ENCODE results near the gene XNDC1N. TPM values are rescaled to one million over a fixed set of nuclear protein-coding genes. Genes with fewer than 3 reads are reported as not detected.
A peak's percentile ranks its signal among the peaks of the same experiment; 100 is the strongest.

Gene XNDC1N
- total RNA-seq, 2 experiments from 2014 or later: 11.3 to 19.0 TPM

DNA sequence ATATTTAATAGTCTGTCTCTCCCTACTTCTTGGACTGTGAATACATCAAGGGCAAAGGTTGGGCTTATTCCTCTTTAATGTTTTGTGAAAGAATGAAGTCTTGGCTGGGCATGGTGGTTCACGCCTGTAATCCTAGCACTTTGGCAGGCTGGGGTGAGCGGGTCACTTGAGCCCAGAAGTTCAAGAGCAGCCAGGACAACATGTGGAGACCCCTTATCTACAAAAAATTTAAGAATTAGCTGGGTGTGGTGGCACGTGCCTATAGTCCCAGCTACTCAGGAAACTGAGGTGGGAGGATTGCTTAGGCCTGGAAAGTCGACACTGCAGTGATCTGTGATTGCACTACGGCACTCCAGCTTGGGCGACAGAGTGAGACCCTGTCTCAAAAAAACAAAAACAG is 20.6 kb upstream of the XNDC1N start:
- no peak overlapping the region for H3K27ac Mint-ChIP-seq
- ChIA-PET CTCF (interaction anchor here (0.6 to 1.0 kb wide), 2 partner anchors 205 to 482 kb away, joined by 3 read pairs; no protein-coding TSS in a partner anchor), POLR2A (no interaction called here)
- no peak for DNase-seq
- H3K4me1 Mint-ChIP-seq: peaks cover 18% of the 10 kb centered on the region
- no peaks in the 10 kb centered on the region for H3K9me3 Mint-ChIP-seq (ENCODE audit: low read depth)
- H3K36me3 Mint-ChIP-seq (ENCODE audit: low read depth): peaks cover 4% of the 10 kb centered on the region
- ATAC-seq: no peak
- intact Hi-C loops (cut with DNase I, micrococcal nuclease): no loop called here
- H3K27me3 Mint-ChIP-seq: no peaks in the 10 kb centered on the region
- no peak overlapping the region for H3K4me3 Mint-ChIP-seq

DNA sequence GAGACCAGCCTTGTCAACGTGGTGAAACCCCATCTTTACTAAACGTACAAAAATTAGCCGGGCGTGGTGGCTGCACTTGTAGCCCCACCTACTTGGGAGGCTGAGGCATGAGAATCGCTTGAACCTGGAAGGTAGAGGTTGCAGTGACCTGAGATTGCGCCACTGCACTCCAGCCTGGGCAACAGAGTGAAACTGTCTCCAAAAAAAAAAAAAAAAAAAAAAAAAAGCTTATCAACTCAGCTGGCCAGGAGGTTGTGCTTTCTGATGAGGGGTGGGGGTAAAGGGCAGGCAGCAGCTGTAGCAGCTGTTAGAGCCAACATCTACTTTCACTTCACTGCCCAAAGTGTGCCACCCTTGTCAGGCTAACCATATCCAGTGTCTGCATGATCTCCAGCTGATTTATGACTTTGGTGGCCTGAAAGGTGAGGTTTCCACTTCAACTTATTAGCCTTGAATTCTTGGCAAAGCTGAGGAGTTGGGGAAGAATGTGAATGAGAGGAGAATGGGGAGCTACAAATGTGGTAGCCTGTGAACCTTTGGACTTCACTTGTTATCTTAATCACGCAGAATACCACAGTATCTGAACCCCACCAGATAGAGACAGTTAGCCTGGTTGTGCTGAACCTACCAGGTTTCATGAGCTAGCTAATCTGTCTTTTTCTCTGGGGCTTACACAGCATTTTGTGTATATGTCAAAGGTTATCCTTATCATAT is 20.1 kb upstream of the XNDC1N start:
- intact Hi-C loops (cut with DNase I, micrococcal nuclease): no loop called here
- ChIA-PET CTCF (interaction anchor here (1.0 kb wide), 1 partner anchor 482 kb away, joined by 3 read pairs; no protein-coding TSS in a partner anchor), POLR2A (no interaction called here)
- peaks cover 21% of the 10 kb centered on the region for H3K4me1 Mint-ChIP-seq
- no peak overlapping the region for H3K4me3 Mint-ChIP-seq
- peaks cover 4% of the 10 kb centered on the region for H3K36me3 Mint-ChIP-seq (ENCODE audit: low read depth)
- DNase-seq: no peak
- no peak for ATAC-seq
- H3K9me3 Mint-ChIP-seq (ENCODE audit: low read depth): no peaks in the 10 kb centered on the region
- no peaks in the 10 kb centered on the region for H3K27me3 Mint-ChIP-seq
- H3K27ac Mint-ChIP-seq: peak overlapping the region; percentile 52

DNA sequence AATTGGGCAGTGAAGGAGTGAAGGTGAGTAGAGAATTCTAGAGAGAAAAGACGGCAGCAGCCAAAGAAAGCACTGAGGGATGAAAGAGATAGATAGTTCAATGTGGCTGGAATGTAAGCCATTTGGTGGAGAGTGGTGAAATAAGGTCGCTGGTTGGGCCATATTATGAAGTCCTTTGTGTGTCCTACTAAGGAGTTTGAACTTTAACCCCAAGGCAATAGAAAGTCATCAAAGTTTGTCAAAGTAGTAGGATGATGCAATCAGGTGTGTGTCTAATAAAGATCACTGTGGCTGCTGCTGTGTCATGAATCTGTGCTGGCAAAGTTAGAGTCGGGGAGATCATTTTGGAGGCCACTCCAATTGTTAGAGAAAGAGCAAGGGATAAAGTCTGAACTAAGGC is 19.1 kb upstream of the XNDC1N start:
- Mint-ChIP-seq H3K4me1 (peaks cover 26% of the 10 kb centered on the region), H3K27ac (peak overlapping the region; percentile 28), H3K36me3 (ENCODE audit: low read depth) (peaks cover 4% of the 10 kb centered on the region), H3K9me3 (ENCODE audit: low read depth) (no peaks in the 10 kb centered on the region), H3K4me3 (no peak overlapping the region), H3K27me3 (no peaks in the 10 kb centered on the region)
- ATAC-seq (peak; percentile 48), DNase-seq (no peak)
- intact Hi-C loops (cut with DNase I, micrococcal nuclease): no loop called here
- ChIA-PET CTCF (interaction anchor here (0.6 kb wide), 1 partner anchor 91 kb away, joined by 3 read pairs; no protein-coding TSS in a partner anchor), POLR2A (no interaction called here)

DNA sequence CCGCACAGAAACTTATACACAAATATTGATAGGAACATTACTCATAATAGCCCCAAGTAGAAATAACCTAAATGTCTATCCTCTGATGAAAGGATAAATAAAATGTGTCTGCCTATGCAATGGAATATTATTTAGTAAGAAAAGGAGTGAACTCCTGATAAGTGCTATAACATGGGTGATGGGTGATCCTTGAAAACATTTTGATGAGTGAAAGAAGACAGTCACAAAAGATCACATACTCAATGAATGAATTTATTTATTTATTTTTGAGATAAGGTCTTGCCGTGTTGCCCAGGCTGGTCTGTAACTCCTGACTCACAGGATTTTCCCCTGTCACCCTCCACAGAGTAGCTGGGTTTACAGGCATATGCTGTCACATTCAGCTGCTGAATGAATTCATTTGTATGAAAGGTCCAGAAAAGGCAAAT is 17.8 kb upstream of the XNDC1N start:
- no peaks in the 10 kb centered on the region for H3K9me3 Mint-ChIP-seq (ENCODE audit: low read depth)
- ATAC-seq: peak; percentile 68
- POLR2A ChIA-PET: no interaction called here

DNA sequence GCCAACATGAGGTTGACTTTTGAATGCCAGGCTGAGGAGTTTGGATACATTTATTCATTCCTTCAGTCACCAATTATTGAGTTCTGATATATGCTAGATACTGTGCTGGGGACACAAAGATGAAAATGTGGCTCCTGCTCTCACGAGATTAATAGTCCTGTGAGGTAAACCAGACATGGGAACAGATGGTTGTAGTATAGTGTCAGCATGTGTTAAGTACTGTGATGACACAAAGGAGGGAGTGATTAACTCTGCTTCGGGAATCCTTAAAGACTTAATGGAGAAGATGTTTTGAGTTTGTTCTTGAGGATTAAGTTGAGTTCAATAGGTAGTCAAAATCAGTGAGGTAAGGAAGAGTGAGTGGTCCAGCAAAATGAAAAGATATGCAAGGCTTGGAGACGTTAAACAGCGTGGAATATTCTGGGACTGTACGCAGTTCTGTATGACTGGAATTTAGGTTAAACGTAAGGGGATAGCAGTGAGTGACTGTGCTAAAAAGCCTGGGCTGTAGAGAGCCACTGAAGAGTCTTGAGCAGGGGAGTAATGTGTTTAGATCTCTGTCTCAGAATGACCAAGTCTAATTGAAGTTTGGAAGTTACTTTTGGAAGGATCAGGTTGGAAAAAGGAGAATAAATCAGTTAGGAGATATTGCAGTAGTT is 12.3 kb upstream of the XNDC1N start:
- intact Hi-C loops (cut with DNase I, micrococcal nuclease): no loop called here
- ChIA-PET CTCF (no interaction called here), POLR2A (no interaction called here)
- Mint-ChIP-seq H3K36me3 (ENCODE audit: low read depth) (peaks cover 9% of the 10 kb centered on the region), H3K4me1 (peaks cover 10% of the 10 kb centered on the region), H3K4me3 (no peak overlapping the region), H3K27ac (no peak overlapping the region), H3K9me3 (ENCODE audit: low read depth) (no peaks in the 10 kb centered on the region), H3K27me3 (no peaks in the 10 kb centered on the region)
- DNase-seq (no peak), ATAC-seq (no peak)

More for the DNA sequence above, 17.8 kb upstream of the XNDC1N start:
- CTCF ChIA-PET: no interaction called here
- intact Hi-C loops (cut with DNase I, micrococcal nuclease): no loop called here
- peaks cover 28% of the 10 kb centered on the region for H3K4me1 Mint-ChIP-seq
- peak overlapping the region; percentile 40 for H3K27ac Mint-ChIP-seq
- peak; percentile 20 for DNase-seq
- no peak overlapping the region for H3K4me3 Mint-ChIP-seq
- no peaks in the 10 kb centered on the region for H3K27me3 Mint-ChIP-seq
- peaks cover 4% of the 10 kb centered on the region for H3K36me3 Mint-ChIP-seq (ENCODE audit: low read depth)

DNA sequence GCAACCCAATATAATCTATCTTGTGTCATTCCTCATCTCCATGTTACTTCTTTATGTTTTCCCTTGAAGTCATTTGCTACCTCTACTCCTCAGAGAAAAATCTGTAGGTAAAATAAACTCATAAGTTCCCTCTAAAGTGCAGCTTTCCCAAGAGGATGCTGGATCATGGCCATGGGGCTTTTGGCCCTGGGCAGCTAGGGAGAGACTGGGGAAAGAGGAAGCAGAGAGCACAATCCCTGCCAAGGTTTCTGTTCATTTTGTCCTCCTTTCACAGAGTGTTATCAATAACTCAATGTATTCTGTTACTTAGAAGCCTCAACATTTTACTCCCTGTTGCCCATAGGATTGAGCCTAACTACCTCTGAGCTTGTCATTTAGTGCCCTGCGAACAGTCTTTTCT is 9.4 kb upstream of the XNDC1N start:
- Mint-ChIP-seq H3K4me1 (peaks cover 18% of the 10 kb centered on the region), H3K27me3 (no peaks in the 10 kb centered on the region), H3K4me3 (no peak overlapping the region), H3K36me3 (ENCODE audit: low read depth) (peaks cover 12% of the 10 kb centered on the region), H3K27ac (no peak overlapping the region), H3K9me3 (ENCODE audit: low read depth) (no peaks in the 10 kb centered on the region)
- DNase-seq (no peak), ATAC-seq (no peak)
- intact Hi-C loops (cut with DNase I, micrococcal nuclease): no loop called here
- CTCF ChIA-PET: interaction anchor here (1.0 kb wide), 1 partner anchor 206 kb away, joined by 5 read pairs; no protein-coding TSS in a partner anchor
- POLR2A ChIA-PET: interaction anchor here (0.6 kb wide), 1 partner anchor 144 kb away, joined by 4 read pairs; no protein-coding TSS in a partner anchor

DNA sequence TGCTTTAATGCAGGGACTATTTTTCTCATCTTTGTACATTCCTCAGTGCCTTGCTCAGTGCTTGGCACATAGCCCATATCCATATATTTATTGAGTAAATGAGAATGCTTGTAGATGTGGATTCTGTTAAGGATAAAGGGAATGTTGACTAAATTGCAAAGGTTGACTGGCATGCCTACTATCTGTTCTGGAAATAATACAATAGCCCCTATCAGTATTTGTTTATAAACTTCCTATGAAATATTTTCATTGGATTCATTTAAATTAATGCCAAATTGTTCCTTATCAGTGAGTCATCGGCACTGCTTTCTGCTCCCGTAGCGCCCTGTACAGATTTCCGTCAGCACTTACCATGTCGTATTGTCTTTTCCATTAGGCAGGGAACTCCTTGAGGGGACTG is 8.4 kb upstream of the XNDC1N start:
- H3K4me1 Mint-ChIP-seq: peaks cover 25% of the 10 kb centered on the region
- ChIA-PET CTCF (interaction anchor here (0.6 kb wide), 1 partner anchor 11 kb away, joined by 3 read pairs; no protein-coding TSS in a partner anchor), POLR2A (interaction anchor here (0.7 kb wide), 1 partner anchor 9 kb away, joined by 3 read pairs; no protein-coding TSS in a partner anchor)
- DNase-seq: no peak
- H3K27ac Mint-ChIP-seq: no peak overlapping the region
- no peak overlapping the region for H3K4me3 Mint-ChIP-seq
- intact Hi-C loops (cut with DNase I, micrococcal nuclease): no loop called here
- H3K36me3 Mint-ChIP-seq (ENCODE audit: low read depth): peaks cover 12% of the 10 kb centered on the region
- no peaks in the 10 kb centered on the region for H3K27me3 Mint-ChIP-seq
- no peak for ATAC-seq
- H3K9me3 Mint-ChIP-seq (ENCODE audit: low read depth): no peaks in the 10 kb centered on the region

DNA sequence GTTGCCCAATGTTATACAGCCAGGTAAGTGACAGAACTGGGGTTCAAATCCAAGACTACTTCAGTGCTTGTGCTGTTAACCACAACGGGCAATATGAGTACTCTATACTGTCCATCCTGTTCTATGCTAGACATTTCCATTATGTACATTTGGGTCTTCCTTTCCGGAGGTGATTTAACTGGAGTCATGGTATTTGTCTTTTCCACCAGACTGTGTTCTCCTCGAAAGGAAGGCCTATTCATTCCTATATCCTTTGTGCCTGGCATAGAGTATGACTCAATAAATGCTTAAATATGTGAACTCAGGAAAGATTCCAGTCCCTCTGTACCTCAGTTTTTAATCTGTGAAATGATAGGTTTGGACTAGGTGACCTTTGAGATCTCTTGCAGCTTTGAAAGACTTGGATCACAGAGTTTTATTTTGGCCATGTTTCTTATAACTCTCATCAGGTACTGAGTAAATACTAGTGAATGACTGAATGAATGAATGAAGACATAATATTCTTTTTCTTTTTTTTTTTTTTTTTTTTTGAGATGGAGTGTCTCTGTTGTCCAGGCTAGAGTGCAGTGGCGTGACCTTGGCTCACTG is 7.0 kb upstream of the XNDC1N start:
- no peak overlapping the region for H3K27ac Mint-ChIP-seq
- CTCF ChIA-PET: no interaction called here

DNA sequence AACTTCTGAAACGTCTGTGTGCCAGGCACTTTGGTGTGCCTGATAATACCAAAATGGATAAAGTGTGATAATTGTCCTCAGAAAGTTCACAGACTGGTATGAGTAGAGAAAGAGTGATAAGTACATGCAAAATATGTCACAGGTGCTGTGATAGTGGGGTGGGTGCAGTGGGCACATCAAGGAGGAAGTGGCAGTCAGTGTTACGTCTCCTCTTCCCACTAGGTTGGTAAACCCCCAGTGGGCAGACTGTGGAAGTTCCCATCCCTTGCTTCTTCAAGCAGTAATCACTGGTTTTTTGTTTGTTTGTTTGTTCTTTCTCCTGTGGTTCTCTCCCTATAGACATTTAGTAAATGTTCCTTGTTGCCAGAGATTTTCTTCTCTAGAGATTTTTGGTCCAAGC is 5.8 kb upstream of the XNDC1N start:
- no peaks in the 10 kb centered on the region for H3K9me3 Mint-ChIP-seq (ENCODE audit: low read depth)
- CTCF ChIA-PET: interaction anchor here (0.8 kb wide), 1 partner anchor 67 kb away, joined by 4 read pairs; no protein-coding TSS in a partner anchor
- peaks cover 13% of the 10 kb centered on the region for H3K36me3 Mint-ChIP-seq (ENCODE audit: low read depth)
- ATAC-seq: no peak
- H3K27me3 Mint-ChIP-seq: no peaks in the 10 kb centered on the region
- H3K4me3 Mint-ChIP-seq: no peak overlapping the region
- intact Hi-C loops (cut with DNase I, micrococcal nuclease): no loop called here
- H3K27ac Mint-ChIP-seq: peak overlapping the region; percentile 13
- POLR2A ChIA-PET: no interaction called here
- DNase-seq: peak; percentile 17
- peaks cover 49% of the 10 kb centered on the region for H3K4me1 Mint-ChIP-seq

More for the DNA sequence above, 7.0 kb upstream of the XNDC1N start:
- Mint-ChIP-seq H3K27me3 (no peaks in the 10 kb centered on the region), H3K9me3 (ENCODE audit: low read depth) (no peaks in the 10 kb centered on the region), H3K36me3 (ENCODE audit: low read depth) (peaks cover 12% of the 10 kb centered on the region), H3K4me3 (no peak overlapping the region), H3K4me1 (peaks cover 39% of the 10 kb centered on the region)
- ATAC-seq (no peak), DNase-seq (no peak)
- intact Hi-C loops (cut with DNase I, micrococcal nuclease): no loop called here
- POLR2A ChIA-PET: no interaction called here

DNA sequence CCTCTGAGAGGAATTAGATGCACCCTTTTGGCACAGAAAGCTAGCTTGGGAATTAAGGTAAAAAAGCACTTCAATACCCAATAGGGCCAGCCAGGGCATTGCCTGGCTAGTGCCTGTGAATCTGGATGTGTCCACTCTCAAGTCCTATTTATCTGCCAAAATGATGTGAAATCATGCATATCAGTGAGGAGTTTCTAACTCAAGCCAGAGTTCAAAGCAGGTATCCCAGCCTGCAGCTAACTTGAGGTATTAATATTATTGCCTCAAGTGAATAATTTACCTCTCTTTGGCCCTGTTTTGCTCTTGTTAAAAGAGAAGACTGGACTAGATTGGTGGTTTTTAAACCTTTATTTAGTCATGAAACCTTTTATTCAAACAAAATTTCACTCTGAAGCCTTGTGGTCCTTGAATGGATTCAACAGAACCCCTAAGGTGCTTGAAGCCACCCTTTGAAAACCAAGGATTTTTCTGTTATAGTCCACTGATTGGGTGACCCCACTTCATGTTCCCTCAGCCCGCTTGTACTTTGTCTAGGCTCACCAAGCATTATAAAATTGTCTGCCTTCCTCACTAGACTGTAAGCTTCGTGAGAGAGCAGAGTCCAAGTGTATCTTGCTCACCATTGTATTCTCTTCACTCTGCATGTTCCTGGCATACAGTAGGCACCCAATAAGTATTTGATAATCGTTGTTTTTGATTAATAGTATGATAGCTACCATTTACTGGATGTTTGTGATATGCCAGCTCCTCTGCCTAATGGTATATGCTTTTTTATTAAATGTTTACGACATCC is 4.9 kb upstream of the XNDC1N start:
- intact Hi-C loops (cut with DNase I, micrococcal nuclease): no loop called here
- CTCF ChIA-PET: interaction anchor here (0.6 to 0.9 kb wide), 3 partner anchors 14 to 68 kb away, joined by 3 to 4 read pairs (median 4); no protein-coding TSS in a partner anchor
- ATAC-seq (no peak), DNase-seq (no peak)
- H3K27me3 Mint-ChIP-seq: no peaks in the 10 kb centered on the region
- POLR2A ChIA-PET: no interaction called here
- H3K4me1 Mint-ChIP-seq: peaks cover 49% of the 10 kb centered on the region
- H3K4me3 Mint-ChIP-seq: no peak overlapping the region
- peak overlapping the region; percentile 13 for H3K27ac Mint-ChIP-seq
- no peaks in the 10 kb centered on the region for H3K9me3 Mint-ChIP-seq (ENCODE audit: low read depth)
- H3K36me3 Mint-ChIP-seq (ENCODE audit: low read depth): peaks cover 16% of the 10 kb centered on the region

DNA sequence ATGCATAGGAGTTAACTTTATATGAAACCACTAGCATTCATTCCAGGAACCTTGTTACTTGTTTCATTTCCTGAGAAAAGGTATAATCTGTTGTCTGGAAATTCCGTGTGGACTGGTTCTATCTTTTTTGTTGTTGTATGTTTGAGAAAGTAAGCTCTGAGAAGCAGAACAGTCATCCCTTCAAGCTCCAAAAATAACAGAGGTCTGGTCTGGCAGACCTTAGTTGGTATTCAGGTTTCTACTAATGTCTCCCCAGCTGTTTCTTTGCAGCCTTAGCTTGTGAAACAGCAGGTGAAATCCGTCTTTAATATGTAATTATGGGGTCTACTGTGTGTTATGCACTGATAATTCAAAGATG is 2.8 kb upstream of the XNDC1N start:
- Mint-ChIP-seq H3K27me3 (no peaks in the 10 kb centered on the region), H3K27ac (peak overlapping the region; percentile 100), H3K4me3 (peak overlapping the region; percentile 96), H3K36me3 (ENCODE audit: low read depth) (peaks cover 18% of the 10 kb centered on the region), H3K4me1 (peaks cover 57% of the 10 kb centered on the region), H3K9me3 (ENCODE audit: low read depth) (no peaks in the 10 kb centered on the region)
- POLR2A ChIA-PET: no interaction called here
- CTCF ChIA-PET: interaction anchor here (0.8 to 1.4 kb wide), 3 partner anchors 12 to 26 kb away, joined by 3 to 6 read pairs (median 4); no protein-coding TSS in a partner anchor
- ATAC-seq (no peak), DNase-seq (no peak)
- intact Hi-C loops (cut with DNase I, micrococcal nuclease): no loop called here
